ENCODE data around the gene ATP9A. TPM values are rescaled to one million over a fixed set of nuclear protein-coding genes. Genes with fewer than 3 reads are reported as not detected.
"Not testable (repeated sequence)": the region's sequence is repeated elsewhere in the genome, so short reads cannot be mapped to it uniquely, and the experiment has no call there.

The ATP9A gene, protein sequence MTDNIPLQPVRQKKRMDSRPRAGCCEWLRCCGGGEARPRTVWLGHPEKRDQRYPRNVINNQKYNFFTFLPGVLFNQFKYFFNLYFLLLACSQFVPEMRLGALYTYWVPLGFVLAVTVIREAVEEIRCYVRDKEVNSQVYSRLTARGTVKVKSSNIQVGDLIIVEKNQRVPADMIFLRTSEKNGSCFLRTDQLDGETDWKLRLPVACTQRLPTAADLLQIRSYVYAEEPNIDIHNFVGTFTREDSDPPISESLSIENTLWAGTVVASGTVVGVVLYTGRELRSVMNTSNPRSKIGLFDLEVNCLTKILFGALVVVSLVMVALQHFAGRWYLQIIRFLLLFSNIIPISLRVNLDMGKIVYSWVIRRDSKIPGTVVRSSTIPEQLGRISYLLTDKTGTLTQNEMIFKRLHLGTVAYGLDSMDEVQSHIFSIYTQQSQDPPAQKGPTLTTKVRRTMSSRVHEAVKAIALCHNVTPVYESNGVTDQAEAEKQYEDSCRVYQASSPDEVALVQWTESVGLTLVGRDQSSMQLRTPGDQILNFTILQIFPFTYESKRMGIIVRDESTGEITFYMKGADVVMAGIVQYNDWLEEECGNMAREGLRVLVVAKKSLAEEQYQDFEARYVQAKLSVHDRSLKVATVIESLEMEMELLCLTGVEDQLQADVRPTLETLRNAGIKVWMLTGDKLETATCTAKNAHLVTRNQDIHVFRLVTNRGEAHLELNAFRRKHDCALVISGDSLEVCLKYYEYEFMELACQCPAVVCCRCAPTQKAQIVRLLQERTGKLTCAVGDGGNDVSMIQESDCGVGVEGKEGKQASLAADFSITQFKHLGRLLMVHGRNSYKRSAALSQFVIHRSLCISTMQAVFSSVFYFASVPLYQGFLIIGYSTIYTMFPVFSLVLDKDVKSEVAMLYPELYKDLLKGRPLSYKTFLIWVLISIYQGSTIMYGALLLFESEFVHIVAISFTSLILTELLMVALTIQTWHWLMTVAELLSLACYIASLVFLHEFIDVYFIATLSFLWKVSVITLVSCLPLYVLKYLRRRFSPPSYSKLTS
- total RNA-seq (53.7 and 96.3 TPM in 2 replicates), polyA plus RNA-seq (23.3 and 28.3 TPM in 2 replicates), polyA minus RNA-seq (ENCODE audit: low replicate concordance) (68.6 and 96.0 TPM in 2 replicates)
- polyA plus RNA-seq (2012): 24.5 and 25.4 TPM in 2 replicates

DNA sequence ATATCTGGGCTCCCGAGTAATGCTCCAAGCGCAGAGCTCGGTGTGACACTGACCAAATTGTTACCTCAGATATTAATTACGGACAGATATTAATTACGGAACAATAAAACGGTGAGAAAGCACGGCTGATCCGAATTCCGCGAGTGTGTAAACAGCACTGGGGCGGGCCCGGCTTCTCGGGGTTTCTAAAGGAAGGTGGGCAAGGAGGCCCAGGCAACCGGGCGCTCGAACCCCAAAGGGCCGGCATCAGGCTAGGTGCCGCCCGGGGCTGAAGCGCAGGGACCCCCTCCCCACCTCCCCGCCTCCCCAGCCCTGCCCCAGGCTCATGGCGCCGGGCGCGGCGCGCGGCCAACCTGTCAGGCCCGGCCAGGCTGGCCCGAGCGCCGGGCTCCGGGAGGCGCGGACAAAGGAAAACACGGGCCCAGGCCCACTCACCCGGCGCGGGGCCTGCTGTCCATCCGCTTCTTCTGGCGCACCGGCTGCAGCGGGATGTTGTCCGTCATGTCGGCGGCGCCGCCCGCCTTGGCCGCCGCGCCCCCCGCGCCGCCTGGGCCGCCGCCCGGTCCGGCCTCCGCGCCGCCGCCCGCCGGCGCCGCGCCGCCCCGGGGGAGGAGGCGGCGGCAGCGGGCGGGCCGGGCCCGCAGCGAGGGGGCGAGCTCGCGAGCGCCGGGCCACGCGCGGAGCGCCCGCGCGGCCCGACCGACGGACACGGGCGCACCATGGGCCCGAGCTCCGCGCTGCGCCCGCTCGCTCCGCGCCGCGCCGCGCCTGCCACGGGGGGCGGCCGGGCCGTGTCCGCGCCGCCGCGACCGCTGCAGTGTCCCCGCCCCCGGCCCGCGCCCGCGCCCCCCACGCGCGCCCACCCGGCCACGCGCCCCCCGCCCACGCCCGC lies at the start of gene ATP9A:
Gene ATP9A (minus strand): TSS at position 524 of the 892 bp plus-strand sequence. CDS start 21 bp downstream, at position 503.
- H2AFZ ChIP-seq (ENCODE audit: low read length): peak within 1 kb of the TSS; percentile 76
- no peak for TF ChIP-seq EZH2 (IDR thresholded peaks at IDR 0.05; ENCODE audit: low read length, missing control alignments)
- TF ChIP-seq, protein P1, sequence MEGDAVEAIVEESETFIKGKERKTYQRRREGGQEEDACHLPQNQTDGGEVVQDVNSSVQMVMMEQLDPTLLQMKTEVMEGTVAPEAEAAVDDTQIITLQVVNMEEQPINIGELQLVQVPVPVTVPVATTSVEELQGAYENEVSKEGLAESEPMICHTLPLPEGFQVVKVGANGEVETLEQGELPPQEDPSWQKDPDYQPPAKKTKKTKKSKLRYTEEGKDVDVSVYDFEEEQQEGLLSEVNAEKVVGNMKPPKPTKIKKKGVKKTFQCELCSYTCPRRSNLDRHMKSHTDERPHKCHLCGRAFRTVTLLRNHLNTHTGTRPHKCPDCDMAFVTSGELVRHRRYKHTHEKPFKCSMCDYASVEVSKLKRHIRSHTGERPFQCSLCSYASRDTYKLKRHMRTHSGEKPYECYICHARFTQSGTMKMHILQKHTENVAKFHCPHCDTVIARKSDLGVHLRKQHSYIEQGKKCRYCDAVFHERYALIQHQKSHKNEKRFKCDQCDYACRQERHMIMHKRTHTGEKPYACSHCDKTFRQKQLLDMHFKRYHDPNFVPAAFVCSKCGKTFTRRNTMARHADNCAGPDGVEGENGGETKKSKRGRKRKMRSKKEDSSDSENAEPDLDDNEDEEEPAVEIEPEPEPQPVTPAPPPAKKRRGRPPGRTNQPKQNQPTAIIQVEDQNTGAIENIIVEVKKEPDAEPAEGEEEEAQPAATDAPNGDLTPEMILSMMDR (conservative IDR thresholded peaks at IDR 0.05 in 1 of 2, IDR thresholded peaks at IDR 0.05 in 1 of 2; ENCODE audit: low read depth in 1 of 2, low read length in 2 of 2): peak in 1 of 2 donors; percentile 2
- no peaks in the 10 kb centered on the region for H3K36me3 ChIP-seq (ENCODE audit: control insufficient read depth, insufficient read depth, low read length)
- H3K9ac ChIP-seq (ENCODE audit: insufficient read depth, low read length): peak within 1 kb of the TSS; percentile 68
- H3K27me3 ChIP-seq (ENCODE audit: control insufficient read depth, insufficient read depth, low read length): no peaks in the 10 kb centered on the region
- H3K4me2 ChIP-seq (ENCODE audit: extremely low read depth, insufficient read depth, low read length): peak within 1 kb of the TSS; percentile 94
- peak within 1 kb of the TSS; percentile 85 to 94 (median 88) for H3K4me3 ChIP-seq (replicated peaks in 1 of 4; ENCODE audit: control extremely low read depth in 1 of 4, insufficient read depth in 1 of 4, low read depth in 3 of 4, low read length in 4 of 4)
- no peaks in the 10 kb centered on the region for H3K79me2 ChIP-seq (ENCODE audit: control insufficient read depth, insufficient read depth, low read length)
- no peaks in the 10 kb centered on the region for H4K20me1 ChIP-seq (ENCODE audit: control insufficient read depth, extremely low read depth, insufficient read depth, low read length)
- H3K9me3 ChIP-seq (ENCODE audit: control insufficient read depth, insufficient read depth, low read depth, low read length): no peaks in the 10 kb centered on the region
- H3K4me1 ChIP-seq (ENCODE audit: control insufficient read depth, extremely low read depth, insufficient read depth, low read length): no peaks in the 10 kb centered on the region
- peak within 1 kb of the TSS; percentile 49 for H3K27ac ChIP-seq (ENCODE audit: insufficient read depth, low read length)
- peak; percentile 21 to 48 for DNase-seq (ENCODE audit: low read depth in 2 of 2)

DNA sequence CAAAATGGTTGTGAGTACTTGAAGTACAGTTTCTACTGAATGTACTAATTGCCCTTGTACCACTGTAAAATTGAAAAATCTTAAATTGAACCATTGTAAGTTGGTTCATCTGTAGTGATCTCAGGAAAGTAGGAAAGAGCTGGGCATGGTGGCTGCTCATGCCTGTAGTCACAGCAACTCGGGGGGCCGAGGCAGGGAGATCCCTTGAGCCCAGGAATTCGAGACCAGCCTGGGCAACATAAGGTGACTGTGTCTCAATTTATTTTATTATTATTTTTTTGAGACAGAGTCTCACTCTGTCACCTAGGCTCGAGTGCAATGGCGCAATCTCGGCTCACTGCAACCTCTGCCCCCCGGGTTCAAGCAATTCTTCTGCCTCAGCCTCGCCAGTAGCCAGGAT lies 48.7 kb upstream of the ATP9A start:
- not testable (repeated sequence) for H3K9ac ChIP-seq (ENCODE audit: insufficient read depth, low read length); H3K27ac ChIP-seq (ENCODE audit: insufficient read depth, low read length); DNase-seq (ENCODE audit: low read depth in 2 of 2); H3K79me2 ChIP-seq (ENCODE audit: control insufficient read depth, insufficient read depth, low read length); H3K4me3 ChIP-seq (replicated peaks in 1 of 4; ENCODE audit: control extremely low read depth in 1 of 4, insufficient read depth in 1 of 4, low read depth in 3 of 4, low read length in 4 of 4); H3K36me3 ChIP-seq (ENCODE audit: control insufficient read depth, insufficient read depth, low read length); H3K9me3 ChIP-seq (ENCODE audit: control insufficient read depth, insufficient read depth, low read depth, low read length); H2AFZ ChIP-seq (ENCODE audit: low read length); H4K20me1 ChIP-seq (ENCODE audit: control insufficient read depth, extremely low read depth, insufficient read depth, low read length); H3K27me3 ChIP-seq (ENCODE audit: control insufficient read depth, insufficient read depth, low read length); H3K4me2 ChIP-seq (ENCODE audit: extremely low read depth, insufficient read depth, low read length); H3K4me1 ChIP-seq (ENCODE audit: control insufficient read depth, extremely low read depth, insufficient read depth, low read length)

DNA sequence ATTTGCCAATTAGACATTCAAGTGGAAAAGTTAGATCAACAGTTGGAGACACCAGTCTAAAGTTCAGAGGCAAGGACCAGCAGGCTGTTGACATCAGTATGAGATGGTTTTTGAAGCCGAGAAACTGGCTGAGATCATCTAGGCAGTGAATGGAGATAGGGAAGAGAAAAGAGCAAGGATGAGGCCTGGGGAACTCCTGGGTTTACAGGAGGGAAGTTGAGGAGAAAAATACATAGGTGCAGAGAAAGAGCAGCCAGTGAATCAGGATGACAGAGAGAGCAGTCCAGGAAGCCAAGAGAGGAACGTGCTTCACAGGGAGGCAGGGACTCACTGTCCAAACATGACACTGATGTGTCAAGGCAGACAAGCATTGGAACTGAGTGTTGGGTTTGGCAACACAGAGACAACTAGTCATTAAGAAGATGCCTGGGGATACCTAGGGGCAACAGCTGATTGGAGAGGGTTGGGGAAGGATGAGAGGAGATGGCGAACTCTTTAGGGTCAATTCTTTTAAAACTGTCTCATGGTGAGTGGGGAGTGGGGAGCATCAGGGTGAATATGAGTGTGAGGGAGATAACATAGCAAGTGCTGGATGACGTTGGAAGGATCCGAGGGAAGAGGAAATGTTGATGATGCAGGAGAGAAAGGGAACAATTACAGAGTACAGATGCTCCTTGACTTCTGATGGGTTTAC lies 47.3 kb upstream of the ATP9A start:
- Histone ChIP-seq H4K20me1 (ENCODE audit: control insufficient read depth, extremely low read depth, insufficient read depth, low read length) (no peaks in the 10 kb centered on the region), H3K4me3 (replicated peaks in 1 of 4; ENCODE audit: control extremely low read depth in 1 of 4, insufficient read depth in 1 of 4, low read depth in 3 of 4, low read length in 4 of 4) (no peak overlapping the region), H3K79me2 (ENCODE audit: control insufficient read depth, insufficient read depth, low read length) (no peaks in the 10 kb centered on the region), H3K9me3 (ENCODE audit: control insufficient read depth, insufficient read depth, low read depth, low read length) (no peaks in the 10 kb centered on the region), H3K27ac (ENCODE audit: insufficient read depth, low read length) (no peak overlapping the region), H3K9ac (ENCODE audit: insufficient read depth, low read length) (no peak overlapping the region), H3K4me2 (ENCODE audit: extremely low read depth, insufficient read depth, low read length) (no peak overlapping the region), H3K27me3 (ENCODE audit: control insufficient read depth, insufficient read depth, low read length) (peaks cover 2% of the 10 kb centered on the region), H3K4me1 (ENCODE audit: control insufficient read depth, extremely low read depth, insufficient read depth, low read length) (no peaks in the 10 kb centered on the region), H2AFZ (ENCODE audit: low read length) (no peak overlapping the region), H3K36me3 (ENCODE audit: control insufficient read depth, insufficient read depth, low read length) (no peaks in the 10 kb centered on the region)
- TF ChIP-seq EZH2 (IDR thresholded peaks at IDR 0.05; ENCODE audit: low read length, missing control alignments): no peak
- TF ChIP-seq, protein P1 (conservative IDR thresholded peaks at IDR 0.05 in 1 of 2, IDR thresholded peaks at IDR 0.05 in 1 of 2; ENCODE audit: low read depth in 1 of 2, low read length in 2 of 2): no peak
- DNase-seq (ENCODE audit: low read depth in 2 of 2): no peak
